GM12878 (cell line): ENCODE results near the gene PRMT7. TPM values are rescaled to one million over a fixed set of nuclear protein-coding genes. Genes with fewer than 3 reads are reported as not detected.

ENCODE experiments used
- ATAC-seq: fragments of 200-7000 bp; cut with Tn5 transposase; 3 replicates; pipeline ENCODE4 v1.9.1; 2020; ENCODE audit warnings: mild to moderate bottlenecking, moderate library complexity
- BruUV-seq: library from RNA; stranded (reverse); fragments of 400-500 nt; replicated peaks from 2 replicates; lab custom pipeline; 2021; lab: Mats Ljungman, UMichigan
- CTCF ChIA-PET: fragments of 300-600 bp; sonication (Branson Sonifier 250); formaldehyde crosslinking; extraction: SDS; loops from one replicate; lab custom pipeline; 2021; ENCODE audit warnings: inconsistent platforms; lab: Yijun Ruan, JAX
- POLR2A ChIA-PET: fragments of 350-600 bp; formaldehyde crosslinking; extraction: SDS; loops from one replicate; lab custom pipeline; 2021; ENCODE audit warnings: inconsistent platforms; lab: Charles Lee
- RAD21 ChIA-PET: fragments of 300-600 bp; sonication (Branson Sonifier 250); formaldehyde crosslinking; loops from one replicate; lab custom pipeline; 2023; ENCODE audit warnings: antibody characterized with exemption; ENCODE audit not compliant: unreplicated experiment; lab: Charles Lee
- SMC1A ChIA-PET: fragments of 300-600 bp; sonication (Branson Sonifier 250); formaldehyde crosslinking; loops from one replicate; lab custom pipeline; 2023; ENCODE audit not compliant: unreplicated experiment, uncharacterized antibody; lab: Charles Lee
- DNase-seq: peaks from one replicate; pipeline ENCODE4 v3.0.0-alpha.2; 2011; ENCODE audit warnings: low read depth, low spot score
- FAIRE-seq: peaks from 3 replicates; lab custom pipeline; 2011; peaks lifted over from hg19 to GRCh38; lab: Jason Lieb, UNC
- H2AFZ ChIP-seq: 2 replicates; pipeline ENCODE4 v1.6.0; 2011; ENCODE audit warnings: low read depth, low read length, control low read depth; ENCODE audit not compliant: control insufficient read depth
- H3K27ac ChIP-seq: 2 replicates; pipeline ENCODE4 v1.5.1; 2011; ENCODE audit warnings: control low read depth; ENCODE audit not compliant: control insufficient read depth, insufficient read depth
- H3K27me3 ChIP-seq, 2 experiments: replicated peaks in 1 of 2; 2 replicates each; pipeline versions ENCODE4 v1.6.0 to v1.6.1; 2011; ENCODE audit warnings: low read length in 1 of 2; ENCODE audit not compliant: control insufficient read depth in 2 of 2, insufficient read depth in 2 of 2
- H3K36me3 ChIP-seq, 2 experiments: 2 replicates each; pipeline ENCODE4 v1.5.1; 2011; ENCODE audit warnings: low read length in 1 of 2; ENCODE audit not compliant: control insufficient read depth in 2 of 2, insufficient read depth in 2 of 2
- H3K4me1 ChIP-seq: 2 replicates; pipeline ENCODE4 v1.6.1; 2011; ENCODE audit warnings: mild to moderate bottlenecking, low read length, moderate library complexity, mixed read lengths; ENCODE audit not compliant: control insufficient read depth, insufficient read depth
- H3K4me2 ChIP-seq: 2 replicates; pipeline ENCODE4 v1.6.0; 2011; ENCODE audit warnings: control low read depth; ENCODE audit not compliant: control insufficient read depth, insufficient read depth
- H3K4me3 ChIP-seq: fragments of 200-600 bp; sonication (generic); 2 replicates; pipeline ENCODE4 v1.5.1; 2016
- H3K79me2 ChIP-seq: 2 replicates; pipeline ENCODE4 v1.6.0; 2011; ENCODE audit warnings: low read length; ENCODE audit not compliant: control insufficient read depth, insufficient read depth
- H3K9ac ChIP-seq: 2 replicates; pipeline ENCODE4 v1.8.0; 2011; ENCODE audit warnings: low read length, control low read depth, mixed read lengths; ENCODE audit not compliant: control insufficient read depth, insufficient read depth
- H3K9me3 ChIP-seq: replicated peaks from 3 replicates; pipeline ENCODE4 v1.5.1; 2011; ENCODE audit warnings: mild to moderate bottlenecking, low read length; ENCODE audit not compliant: control insufficient read depth, insufficient read depth
- H4K20me1 ChIP-seq: 2 replicates; pipeline ENCODE4 v1.6.0; 2011; ENCODE audit not compliant: control insufficient read depth, insufficient read depth
- BACH1 ChIP-seq: fragments of 450-650 bp; IDR thresholded peaks from 2 replicates; pipeline ENCODE4 v1.6.1; 2017; ENCODE audit warnings: mild to moderate bottlenecking, borderline replicate concordance
- BCL11A ChIP-seq: IDR thresholded peaks from 2 replicates; pipeline ENCODE4 v1.6.1; 2011; ENCODE audit warnings: low read depth, low read length
- BRCA1 ChIP-seq: IDR thresholded peaks from 2 replicates; pipeline ENCODE4 v1.6.1; 2011; ENCODE audit warnings: low read depth, low read length, improper control_type of control experiment
- CREM ChIP-seq: IDR thresholded peaks from 2 replicates; pipeline ENCODE4 v1.6.1; 2014; ENCODE audit warnings: antibody characterized with exemption, low read depth
- DPF2 ChIP-seq: fragments of 450-650 bp; IDR thresholded peaks from 2 replicates; pipeline ENCODE4 v1.6.1; 2017; ENCODE audit warnings: mild to moderate bottlenecking
- E2F4 ChIP-seq: IDR thresholded peaks from 2 replicates; pipeline ENCODE4 v1.6.1; 2012; ENCODE audit warnings: low read depth, low read length, improper control_type of control experiment
- GATAD2B ChIP-seq: fragments of 450-650 bp; conservative IDR thresholded peaks from 2 replicates; pipeline ENCODE4 v1.6.1; 2017; ENCODE audit warnings: low read depth, mild to moderate bottlenecking, moderate library complexity
- IKZF1 ChIP-seq: fragments of 450-650 bp; conservative IDR thresholded peaks from 2 replicates; pipeline ENCODE4 v1.6.1; 2017; ENCODE audit warnings: antibody characterized with exemption, mild to moderate bottlenecking
- NFYA ChIP-seq: IDR thresholded peaks from 2 replicates; pipeline ENCODE4 v1.6.1; 2011; ENCODE audit warnings: low read depth, mild to moderate bottlenecking, low read length, improper control_type of control experiment, borderline replicate concordance
- NFYB ChIP-seq: IDR thresholded peaks from 2 replicates; pipeline ENCODE4 v1.6.1; 2011; ENCODE audit warnings: low read depth, mild to moderate bottlenecking, low read length, improper control_type of control experiment, moderate library complexity; ENCODE audit not compliant: insufficient read depth
- NR2C1 ChIP-seq: fragments of 450-650 bp; IDR thresholded peaks from 2 replicates; pipeline ENCODE4 v1.6.1; 2017; ENCODE audit warnings: antibody characterized with exemption, mild to moderate bottlenecking, moderate library complexity
- PAX5 ChIP-seq: IDR thresholded peaks from 2 replicates; pipeline ENCODE4 v1.6.1; 2011; ENCODE audit warnings: low read depth, low read length, borderline replicate concordance
- POLR2A ChIP-seq: IDR thresholded peaks from 2 replicates; pipeline ENCODE4 v1.6.1; 2011; ENCODE audit warnings: low read depth, mild to moderate bottlenecking, low read length
- RFX5 ChIP-seq: IDR thresholded peaks from 2 replicates; pipeline ENCODE4 v1.6.1; 2011; ENCODE audit warnings: low read depth, low read length, improper control_type of control experiment
- RUNX3 ChIP-seq: IDR thresholded peaks from 2 replicates; pipeline ENCODE4 v1.6.1; 2012; ENCODE audit warnings: low read length, inconsistent platforms
- SMC3 ChIP-seq: IDR thresholded peaks from 2 replicates; pipeline ENCODE4 v1.6.1; 2011; ENCODE audit warnings: low read length, improper control_type of control experiment, borderline replicate concordance
- SPI1 ChIP-seq: IDR thresholded peaks from 2 replicates; pipeline ENCODE4 v1.6.1; 2011; ENCODE audit warnings: low read depth, mild to moderate bottlenecking, low read length, moderate library complexity, borderline replicate concordance; ENCODE audit not compliant: insufficient read depth
- STAT3 ChIP-seq: IDR thresholded peaks from 2 replicates; pipeline ENCODE4 v1.6.1; 2011; ENCODE audit warnings: low read depth, low read length, improper control_type of control experiment
- WRNIP1 ChIP-seq: IDR thresholded peaks from 2 replicates; pipeline ENCODE4 v1.6.1; 2011; ENCODE audit warnings: low read depth, low read length, improper control_type of control experiment, borderline replicate concordance
- YY1 ChIP-seq: IDR thresholded peaks from 2 replicates; pipeline ENCODE4 v1.6.1; 2011; ENCODE audit warnings: low read depth, mild to moderate bottlenecking, low read length
- WGBS: methylation state at CpG from one replicate; pipeline ENCODE4 v1.1.6; 2016; ENCODE audit warnings: low lambda C conversion rate; ENCODE audit not compliant: insufficient replicate concordance, insufficient coverage; ENCODE audit errors: missing lambda C conversion rate; 5-methylcytosine and 5-hydroxymethylcytosine counted together
- in situ Hi-C: fragments of 300-500 bp; cut with MboI; formaldehyde crosslinking; loops from 9 replicates; pipeline ENCODE4 v1.14.3; 2018; ENCODE audit warnings: mixed read lengths
- intact Hi-C: fragments of 100-400 bp; cut with micrococcal nuclease; formaldehyde crosslinking; loops from one replicate; pipeline ENCODE4 v1.14.2; 2022; ENCODE audit not compliant: unreplicated experiment
- polyA plus RNA-seq, 11 experiments: library from polyadenylated mRNA; depleted of rRNA in 4 of 11; unstranded in 6 of 11; stranded (reverse) in 5 of 11; fragments of >200 nt; fragmentation: Nextera tagmentation in 4 of 11; fragmentation: Illumina TruSeq in 1 of 11; extraction: Ambion mirVana in 4 of 11; extraction: Trizol in 1 of 11; gene quantifications; 1 replicate in 1 of 11; 2 replicates in 10 of 11; pipeline versions ENCODE4 v1.2.1 to v1.2.3, GENCODE V29; 2011 to 2016; ENCODE audit warnings: inconsistent platforms in 2 of 11, missing spikeins in 2 of 11, low read depth in 1 of 11
- total RNA-seq, 4 experiments: library from RNA; depleted of rRNA in 3 of 4; stranded (reverse); fragments of >200 nt in 3 of 4; fragmentation: Illumina TruSeq in 1 of 4; extraction: Trizol in 1 of 4; gene quantifications; 2 replicates each; pipeline versions ENCODE4 v1.2.1 to v1.2.3, GENCODE V29; 2013 to 2021

PRMT7 gene
- total and polyA plus RNA-seq, 10 of the 15 experiments (the other 5 are each of a cell fraction or from before 2014, with no cell fraction given) = 5.1 to 56.1 (median 42.0) TPM

GRCh38 chr16:68365167-68365817 is 54.5 kb downstream of the PRMT7 start:
- no peak overlapping the region for H2AFZ ChIP-seq
- 26% methylated on average over 18 of the region's 18 CpGs for WGBS
- H3K27ac ChIP-seq = no peak overlapping the region
- DNase-seq = no peak
- peak; percentile 29; the same call in 1 of the 2 replicates for TF ChIP-seq SPI1
- peak; percentile 49 for TF ChIP-seq RUNX3
- no peak for TF ChIP-seq YY1
- no peak for TF ChIP-seq POLR2A
- TF ChIP-seq GATAD2B = 0 out of 2 replicates have a peak, but pooled peaks have one; percentile 22
- no peak for TF ChIP-seq SMC3
- no peak for TF ChIP-seq NR2C1
- TF ChIP-seq BRCA1 = no peak
- no peak for TF ChIP-seq BACH1
- TF ChIP-seq E2F4 = no peak
- TF ChIP-seq PAX5 = 0 out of 2 replicates have a peak, but pooled peaks have one; percentile 21
- no peak for TF ChIP-seq RFX5
- 0 out of 2 replicates have a peak, but pooled peaks have one; percentile 14 for TF ChIP-seq IKZF1
- TF ChIP-seq DPF2 = no peak
- no peak for TF ChIP-seq CREM
- TF ChIP-seq NFYA = no peak
- TF ChIP-seq STAT3 = no peak
- TF ChIP-seq BCL11A = no peak
- TF ChIP-seq WRNIP1 = no peak
- no peak for TF ChIP-seq NFYB
- TF ChIP-seq, all 136 proteins: peak for 5
- Histone ChIP-seq H3K4me3 (no peak overlapping the region), H3K79me2 (no peaks in the 10 kb centered on the region), H4K20me1 (no peaks in the 10 kb centered on the region), H3K9me3 (no peaks in the 10 kb centered on the region), H3K4me1 (peaks cover 35% of the 10 kb centered on the region), H3K9ac (no peak overlapping the region), H3K4me2 (no peak overlapping the region), H3K27me3 (no peaks in the 10 kb centered on the region), H3K36me3 (no peaks in the 10 kb centered on the region; a peak in 1 of 4 replicates)
- ATAC-seq (peak; percentile 10), FAIRE-seq (no peak)
- BruUV-seq = no TSS peak
- intact Hi-C loops (loop anchor here (5.0 kb wide), 1 partner anchor 82 kb away; the partner anchor contains the start of gene SMPD3), in situ Hi-C loops (no loop called here)
- ChIA-PET SMC1A (interaction anchor here (0.9 kb wide), 1 partner anchor 19 kb away, joined by 3 read pairs; no protein-coding TSS in a partner anchor), CTCF (interaction anchor here (1.1 to 9.1 kb wide), 4 partner anchors 18 to 921 kb away, joined by 3 to 77 read pairs (median 6); no protein-coding TSS in a partner anchor), RAD21 (no interaction called here), POLR2A (no interaction called here)
